ENCODE measurements around the gene LRIT1.
"Not testable (repeated sequence)": the region's sequence is repeated elsewhere in the genome, so short reads cannot be mapped to it uniquely, and the experiment has no call there.

LRIT1 gene

GRCh38 chr10:84241185-84241790 is at the start of gene LRIT1:
Gene LRIT1 (minus strand): TSS chr10:84241546. CDS start chr10:84241439, 107 bp downstream.
- no peak for DNase-seq

- DNase-seq = no peak
Observed at GRCh38 chr10:84290235-84290634, 48.9 kb upstream of the LRIT1 start.

- DNase-seq = no peak
Observed at GRCh38 chr10:84289521-84290200, 48.3 kb upstream of the LRIT1 start.

GRCh38 chr10:84288151-84288550 is 46.8 kb upstream of the LRIT1 start:
- no peak for DNase-seq

- no peak for DNase-seq
Observed at GRCh38 chr10:84286695-84287094, 45.3 kb upstream of the LRIT1 start.

GRCh38 chr10:84279876-84280475 is 38.6 kb upstream of the LRIT1 start:
- not testable (repeated sequence) for DNase-seq

GRCh38 chr10:84270708-84271107 is 29.4 kb upstream of the LRIT1 start:
- DNase-seq = no peak

GRCh38 chr10:84269773-84270172 is 28.4 kb upstream of the LRIT1 start:
- no peak for DNase-seq

- DNase-seq = no peak
Observed at GRCh38 chr10:84269162-84269561, 27.8 kb upstream of the LRIT1 start.

GRCh38 chr10:84267503-84268126 is 26.3 kb upstream of the LRIT1 start:
- DNase-seq = no peak

GRCh38 chr10:84265418-84265817 is 24.1 kb upstream of the LRIT1 start:
- peak; percentile 58 for DNase-seq

GRCh38 chr10:84264611-84265141 is 23.3 kb upstream of the LRIT1 start:
- DNase-seq = peak; percentile 68

GRCh38 chr10:84263716-84264115 is 22.4 kb upstream of the LRIT1 start:
- no peak for DNase-seq

- no peak for DNase-seq
Observed at GRCh38 chr10:84262190-84262956, 21.0 kb upstream of the LRIT1 start.

- DNase-seq = no peak
Observed at GRCh38 chr10:84261236-84261915, 20.0 kb upstream of the LRIT1 start.

GRCh38 chr10:84258034-84258695 is 16.8 kb upstream of the LRIT1 start:
- DNase-seq = no peak

GRCh38 chr10:84257343-84258020 is 16.1 kb upstream of the LRIT1 start:
- DNase-seq = no peak

GRCh38 chr10:84256510-84257342 is 15.4 kb upstream of the LRIT1 start:
- peak; percentile 53 for DNase-seq

GRCh38 chr10:84254552-84255478 is 13.5 kb upstream of the LRIT1 start:
- no peak for DNase-seq

Measured in femur (tissue), 1 donor.